H9 (cell line): ENCODE results near the gene ACP3. TPM values are rescaled to one million over a fixed set of nuclear protein-coding genes. Genes with fewer than 3 reads are reported as not detected.

Experiments
- DNase-seq: peaks from one replicate; pipeline ENCODE4 v3.0.0-alpha.2; 2017
- H2AFZ ChIP-seq: one replicate; pipeline ENCODE4 v1.6.1; 2013; ENCODE audit warnings: mild to moderate bottlenecking, low read length, control low read depth, moderate library complexity
- H2AK5ac ChIP-seq: 2 replicates; pipeline ENCODE4 v1.6.1; 2013; ENCODE audit warnings: low read length, control low read depth, mixed read lengths; ENCODE audit not compliant: insufficient read length
- H2BK120ac ChIP-seq: one replicate; pipeline ENCODE4 v1.6.1; 2013; ENCODE audit warnings: low read depth, mild to moderate bottlenecking, low read length, control low read depth, inconsistent platforms; ENCODE audit not compliant: poor library complexity, severe bottlenecking
- H2BK12ac ChIP-seq: 2 replicates; pipeline ENCODE4 v1.6.1; 2013; ENCODE audit warnings: low read length, control low read depth, mixed read lengths, low read depth; ENCODE audit not compliant: insufficient read length
- H2BK15ac ChIP-seq: 2 replicates; pipeline ENCODE4 v1.6.1; 2013; ENCODE audit warnings: low read depth, low read length, control low read depth
- H2BK20ac ChIP-seq: one replicate; pipeline ENCODE4 v1.6.1; 2013; ENCODE audit warnings: low read depth, mild to moderate bottlenecking, low read length, control low read depth, inconsistent platforms; ENCODE audit not compliant: poor library complexity, severe bottlenecking
- H2BK5ac ChIP-seq: 2 replicates; pipeline ENCODE4 v1.6.1; 2013; ENCODE audit warnings: low read length, control low read depth, mixed read lengths; ENCODE audit not compliant: insufficient read length
- H3K14ac ChIP-seq: 2 replicates; pipeline ENCODE4 v1.6.1; 2013; ENCODE audit warnings: low read length, control low read depth; ENCODE audit not compliant: insufficient read depth
- H3K18ac ChIP-seq: 2 replicates; pipeline ENCODE4 v1.6.1; 2013; ENCODE audit warnings: low read depth, mild to moderate bottlenecking, mixed read lengths, low read length, control low read depth; ENCODE audit not compliant: insufficient read length
- H3K23ac ChIP-seq: 2 replicates; pipeline ENCODE4 v1.6.1; 2013; ENCODE audit warnings: low read length, control low read depth, mixed read lengths, low read depth; ENCODE audit not compliant: insufficient read length
- H3K23me2 ChIP-seq: 2 replicates; pipeline ENCODE4 v1.6.1; 2013; ENCODE audit warnings: low read depth, mild to moderate bottlenecking, mixed read lengths, low read length, control low read depth; ENCODE audit not compliant: insufficient read length, poor library complexity, severe bottlenecking
- H3K27ac ChIP-seq: 2 replicates; pipeline ENCODE4 v1.5.1; 2013; ENCODE audit warnings: low read length, control low read depth, mixed read lengths, low read depth; ENCODE audit not compliant: insufficient read length
- H3K27me3 ChIP-seq: 2 replicates; pipeline ENCODE4 v1.6.1; 2013; ENCODE audit warnings: low read length, control low read depth, inconsistent platforms; ENCODE audit not compliant: insufficient read depth
- H3K4ac ChIP-seq: 2 replicates; pipeline ENCODE4 v1.6.1; 2013; ENCODE audit warnings: low read depth, mild to moderate bottlenecking, control low read depth, inconsistent platforms, low read length, moderate library complexity
- H3K4me1 ChIP-seq: 2 replicates; pipeline ENCODE4 v1.6.1; 2013; ENCODE audit warnings: low read length, control low read depth, inconsistent platforms; ENCODE audit not compliant: insufficient read depth
- H3K4me2 ChIP-seq: 2 replicates; pipeline ENCODE4 v1.6.1; 2013; ENCODE audit warnings: low read length, control low read depth, mixed read lengths; ENCODE audit not compliant: insufficient read length, insufficient read depth
- H3K56ac ChIP-seq: 2 replicates; pipeline ENCODE4 v1.6.1; 2013; ENCODE audit warnings: low read depth, mild to moderate bottlenecking, mixed read lengths, low read length, control low read depth; ENCODE audit not compliant: insufficient read length
- H3K79me1 ChIP-seq: 2 replicates; pipeline ENCODE4 v1.6.1; 2013; ENCODE audit warnings: low read depth, mild to moderate bottlenecking, moderate library complexity, low read length, control low read depth, inconsistent platforms; ENCODE audit not compliant: insufficient read depth, poor library complexity, severe bottlenecking
- H3K79me2 ChIP-seq: 2 replicates; pipeline ENCODE4 v1.6.1; 2013; ENCODE audit warnings: low read length, control low read depth, inconsistent platforms; ENCODE audit not compliant: insufficient read depth
- H3K9ac ChIP-seq: 2 replicates; pipeline ENCODE4 v1.6.1; 2013; ENCODE audit warnings: low read length, control low read depth, mixed read lengths; ENCODE audit not compliant: insufficient read length; ENCODE audit errors: extremely low read depth
- H3K9me3 ChIP-seq: one replicate; pipeline ENCODE4 v1.6.1; 2013; ENCODE audit warnings: low read depth, low read length, inconsistent platforms; ENCODE audit not compliant: control insufficient read depth
- H3T11ph ChIP-seq: one replicate; pipeline ENCODE4 v1.6.1; 2013; ENCODE audit warnings: mild to moderate bottlenecking, low read length, control low read depth, inconsistent platforms
- H4K20me1 ChIP-seq: one replicate; pipeline ENCODE4 v1.6.1; 2013; ENCODE audit not compliant: control insufficient read depth, insufficient read length, insufficient read depth
- H4K5ac ChIP-seq: 2 replicates; pipeline ENCODE4 v1.6.1; 2013; ENCODE audit warnings: low read depth, mild to moderate bottlenecking, mixed read lengths, low read length, control low read depth; ENCODE audit not compliant: insufficient read length
- H4K8ac ChIP-seq: replicated peaks from 2 replicates; pipeline ENCODE4 v1.6.1; 2013; ENCODE audit warnings: low read length, control low read depth, mixed read lengths, low read depth; ENCODE audit not compliant: insufficient read length
- H4K91ac ChIP-seq: 2 replicates; pipeline ENCODE4 v1.6.1; 2013; ENCODE audit warnings: low read depth, mild to moderate bottlenecking, moderate library complexity, mixed read lengths, low read length, control low read depth; ENCODE audit not compliant: insufficient read length
- H3K27ac Mint-ChIP-seq, 3 experiments: 2 replicates in 2 of 3; 3 replicates in 1 of 3; pipeline ENCODE4 v1.8.0; 2020 to 2021; ENCODE audit warnings: mixed read lengths in 3 of 3, mild to moderate bottlenecking in 1 of 3, moderate library complexity in 1 of 3
- H3K27me3 Mint-ChIP-seq: 2 replicates; pipeline ENCODE4 v1.8.0; 2021; ENCODE audit warnings: low read depth, mild to moderate bottlenecking, moderate library complexity, mixed read lengths
- H3K36me3 Mint-ChIP-seq, 3 experiments: 2 replicates in 2 of 3; 3 replicates in 1 of 3; pipeline ENCODE4 v1.8.0; 2020 to 2021; ENCODE audit warnings: low read depth in 3 of 3, mixed read lengths in 3 of 3; ENCODE audit not compliant: insufficient read depth in 1 of 3
- H3K4me1 Mint-ChIP-seq, 2 experiments: 2 replicates each; pipeline ENCODE4 v1.8.0; 2020; ENCODE audit warnings: mixed read lengths in 2 of 2
- H3K4me3 Mint-ChIP-seq, 2 experiments: 2 replicates in 1 of 2; 3 replicates in 1 of 2; pipeline ENCODE4 v1.8.0; 2020 to 2021; ENCODE audit warnings: mild to moderate bottlenecking in 2 of 2, mixed read lengths in 2 of 2, moderate library complexity in 1 of 2
- H3K9me3 Mint-ChIP-seq, 2 experiments: 2 replicates in 1 of 2; 3 replicates in 1 of 2; pipeline ENCODE4 v1.8.0; 2020; ENCODE audit warnings: mild to moderate bottlenecking in 2 of 2, mixed read lengths in 2 of 2, moderate library complexity in 1 of 2
- WGBS: extraction: QIAGEN DNeasy Blood & Tissue Kit; methylation state at CpG from one replicate; pipeline ENCODE4 v1.1.7; 2013; ENCODE audit warnings: missing lambda C conversion rate, low lambda C conversion rate, mixed read lengths; ENCODE audit not compliant: insufficient read length; ENCODE audit errors: extremely low coverage; 5-methylcytosine and 5-hydroxymethylcytosine counted together
- total RNA-seq: library from RNA; stranded (reverse); gene quantifications from 2 replicates; pipeline ENCODE4 v1.2.1, GENCODE V29; 2021
- TF ChIP-seq, protein P1 (sequence below): fragments of 200-600 bp; sonication (generic); conservative IDR thresholded peaks from 3 replicates; pipeline ENCODE4 v1.8.0; 2021; ENCODE audit warnings: antibody characterized with exemption, mild to moderate bottlenecking

Gene ACP3
- total RNA-seq, 1 experiment from 2014 or later = 0.17 TPM

- Histone ChIP-seq H2BK5ac (no peak overlapping the region), H3K27ac (no peak overlapping the region), H4K5ac (no peak overlapping the region), H3K9me3 (no peaks in the 10 kb centered on the region), H3K4me1 (peaks cover 12% of the 10 kb centered on the region; the same call in 1 of the 2 replicates), H3K79me1 (no peaks in the 10 kb centered on the region), H3K79me2 (no peaks in the 10 kb centered on the region), H4K20me1 (no peaks in the 10 kb centered on the region), H3K23ac (no peak overlapping the region), H2BK12ac (no peak overlapping the region), H3K18ac (no peak overlapping the region), H3K4me2 (no peak overlapping the region), H2BK20ac (no peak overlapping the region), H4K8ac (no peak overlapping the region), H2AFZ (no peak overlapping the region), H3K14ac (no peak overlapping the region), H3K56ac (no peak overlapping the region), H3T11ph (no peak overlapping the region), H3K23me2 (no peaks in the 10 kb centered on the region), H3K27me3 (no peaks in the 10 kb centered on the region), H2AK5ac (no peak overlapping the region), H3K9ac (no peak overlapping the region), H3K4ac (no peak overlapping the region), H2BK120ac (no peak overlapping the region), H4K91ac (no peak overlapping the region), H2BK15ac (no peak overlapping the region)
- Mint-ChIP-seq H3K27ac (no peak overlapping the region), H3K4me1 (peaks cover 38% of the 10 kb centered on the region in 2 experiments), H3K27me3 (no peaks in the 10 kb centered on the region), H3K9me3 (peaks cover 9 to 12% of the 10 kb centered on the region in 2 experiments), H3K4me3 (no peak overlapping the region), H3K36me3 (peaks cover 6 to 14% (median 9%) of the 10 kb centered on the region in 3 experiments; a peak in 4 of 7 replicates)
- WGBS = no CpG with 5 or more reads among the region's 2 CpGs
- DNase-seq = no peak
- TF ChIP-seq, protein P1, sequence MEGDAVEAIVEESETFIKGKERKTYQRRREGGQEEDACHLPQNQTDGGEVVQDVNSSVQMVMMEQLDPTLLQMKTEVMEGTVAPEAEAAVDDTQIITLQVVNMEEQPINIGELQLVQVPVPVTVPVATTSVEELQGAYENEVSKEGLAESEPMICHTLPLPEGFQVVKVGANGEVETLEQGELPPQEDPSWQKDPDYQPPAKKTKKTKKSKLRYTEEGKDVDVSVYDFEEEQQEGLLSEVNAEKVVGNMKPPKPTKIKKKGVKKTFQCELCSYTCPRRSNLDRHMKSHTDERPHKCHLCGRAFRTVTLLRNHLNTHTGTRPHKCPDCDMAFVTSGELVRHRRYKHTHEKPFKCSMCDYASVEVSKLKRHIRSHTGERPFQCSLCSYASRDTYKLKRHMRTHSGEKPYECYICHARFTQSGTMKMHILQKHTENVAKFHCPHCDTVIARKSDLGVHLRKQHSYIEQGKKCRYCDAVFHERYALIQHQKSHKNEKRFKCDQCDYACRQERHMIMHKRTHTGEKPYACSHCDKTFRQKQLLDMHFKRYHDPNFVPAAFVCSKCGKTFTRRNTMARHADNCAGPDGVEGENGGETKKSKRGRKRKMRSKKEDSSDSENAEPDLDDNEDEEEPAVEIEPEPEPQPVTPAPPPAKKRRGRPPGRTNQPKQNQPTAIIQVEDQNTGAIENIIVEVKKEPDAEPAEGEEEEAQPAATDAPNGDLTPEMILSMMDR = no peak
Observed at GRCh38 chr3:132288357-132288756, 28.9 kb upstream of the ACP3 start.
